HepG2 (cell line): ENCODE measurements around the gene FAM174C. TPM values are rescaled to one million over a fixed set of nuclear protein-coding genes. Genes with fewer than 3 reads are reported as not detected.

ENCODE experiments used
- ARID2 ChIP-seq: sonication (generic); formaldehyde crosslinking; IDR thresholded peaks from 2 replicates; pipeline ENCODE4 v1.8.1; 2022; ENCODE audit warnings: mild to moderate bottlenecking, missing genetic modification reagents, borderline replicate concordance
- ASH2L ChIP-seq: fragments of 300-600, 200-600 bp; sonication (generic); IDR thresholded peaks from 2 replicates; pipeline ENCODE4 v1.7.0; 2017; ENCODE audit warnings: low read depth, mild to moderate bottlenecking, moderate library complexity, mixed read lengths, low read length; ENCODE audit not compliant: insufficient read length
- FOSL1 ChIP-seq: sonication (generic); formaldehyde crosslinking; IDR thresholded peaks from 2 replicates; pipeline ENCODE4 v1.9.0; 2021; ENCODE audit warnings: missing genetic modification reagents, borderline replicate concordance
- GFI1 ChIP-seq: sonication (generic); formaldehyde crosslinking; IDR thresholded peaks from 2 replicates; pipeline ENCODE4 v1.5.0; 2020; ENCODE audit warnings: missing genetic modification reagents, mild to moderate bottlenecking, borderline replicate concordance
- GMEB2 ChIP-seq: IDR thresholded peaks from 2 replicates; pipeline ENCODE4 v1.6.1; 2016; ENCODE audit warnings: missing biosample characterization, missing genetic modification reagents, low read depth
- HMGA1 ChIP-seq: sonication (generic); formaldehyde crosslinking; conservative IDR thresholded peaks from 2 replicates; pipeline ENCODE4 v1.4.0; 2020; ENCODE audit warnings: missing genetic modification reagents
- HNRNPL ChIP-seq: fragments of 200-400 bp; formaldehyde crosslinking; IDR thresholded peaks from 2 replicates; pipeline ENCODE4 v1.6.1; 2017; ENCODE audit warnings: mild to moderate bottlenecking, low read depth, low read length
- MBD4 ChIP-seq: IDR thresholded peaks from 2 replicates; pipeline ENCODE4 v1.6.1; 2012; ENCODE audit warnings: low read length, inconsistent platforms, borderline replicate concordance
- MYNN ChIP-seq: sonication (generic); formaldehyde crosslinking; IDR thresholded peaks from 2 replicates; pipeline ENCODE4 v1.4.0; 2020; ENCODE audit warnings: mild to moderate bottlenecking, low read depth, missing genetic modification reagents
- NFKB2 ChIP-seq: sonication (generic); formaldehyde crosslinking; IDR thresholded peaks from 2 replicates; pipeline ENCODE4 v1.4.0; 2020; ENCODE audit warnings: missing genetic modification reagents, borderline replicate concordance
- PLSCR1 ChIP-seq: sonication (generic); formaldehyde crosslinking; IDR thresholded peaks from 2 replicates; pipeline ENCODE4 v1.5.0; 2020; ENCODE audit warnings: missing genetic modification reagents, mild to moderate bottlenecking, borderline replicate concordance
- PRDM15 ChIP-seq: sonication (generic); formaldehyde crosslinking; IDR thresholded peaks from 2 replicates; pipeline ENCODE4 v1.4.0; 2020; ENCODE audit warnings: missing genetic modification reagents
- RBFOX2 ChIP-seq: fragments of 200-400 bp; formaldehyde crosslinking; IDR thresholded peaks from 2 replicates; pipeline ENCODE4 v1.6.1; 2017; ENCODE audit warnings: low read depth, mild to moderate bottlenecking, low read length
- TGIF2 ChIP-seq: IDR thresholded peaks from 2 replicates; pipeline ENCODE4 v1.6.1; 2016; ENCODE audit warnings: control low read depth, missing compliant biosample characterization
- ZBTB20 ChIP-seq: sonication (generic); formaldehyde crosslinking; IDR thresholded peaks from 2 replicates; pipeline ENCODE4 v1.8.1; 2023; ENCODE audit warnings: missing genetic modification reagents, low read depth, mild to moderate bottlenecking, borderline replicate concordance
- ZNF101 ChIP-seq: sonication (generic); formaldehyde crosslinking; IDR thresholded peaks from 2 replicates; pipeline ENCODE4 v1.4.0; 2020; ENCODE audit warnings: mild to moderate bottlenecking, low read depth, missing genetic modification reagents, borderline replicate concordance
- ZNF251 ChIP-seq: sonication (generic); formaldehyde crosslinking; IDR thresholded peaks from 2 replicates; pipeline ENCODE4 v1.9.0; 2021; ENCODE audit warnings: mild to moderate bottlenecking, missing genetic modification reagents
- ZNF275 ChIP-seq: sonication (generic); formaldehyde crosslinking; IDR thresholded peaks from 2 replicates; pipeline ENCODE4 v1.8.0; 2022; ENCODE audit warnings: missing genetic modification reagents, mild to moderate bottlenecking, inconsistent platforms, borderline replicate concordance
- ZNF564 ChIP-seq: sonication (generic); formaldehyde crosslinking; IDR thresholded peaks from 2 replicates; pipeline ENCODE4 v1.8.1; 2023; ENCODE audit warnings: mild to moderate bottlenecking, missing genetic modification reagents
- ZNF780A ChIP-seq: sonication (generic); formaldehyde crosslinking; IDR thresholded peaks from 2 replicates; pipeline ENCODE4 v1.8.0; 2022; ENCODE audit warnings: mild to moderate bottlenecking, missing genetic modification reagents, moderate library complexity
- ZNF816 ChIP-seq: sonication (generic); formaldehyde crosslinking; IDR thresholded peaks from 2 replicates; pipeline ENCODE4 v1.8.0; 2022; ENCODE audit warnings: missing genetic modification reagents, mild to moderate bottlenecking, borderline replicate concordance
- ZSCAN20 ChIP-seq: sonication (generic); formaldehyde crosslinking; IDR thresholded peaks from 2 replicates; pipeline ENCODE4 v1.4.0; 2020; ENCODE audit warnings: missing genetic modification reagents, mild to moderate bottlenecking, borderline replicate concordance
- polyA plus RNA-seq, 8 experiments: library from polyadenylated mRNA; depleted of rRNA in 3 of 8; stranded (reverse) in 7 of 8; unstranded in 1 of 8; fragments of >200 nt; fragmentation: Illumina TruSeq in 4 of 8; extraction: Trizol in 4 of 8; gene quantifications; 2 replicates each; pipeline versions ENCODE4 v1.2.1 to v1.2.3, GENCODE V29; 2011 to 2016; ENCODE audit warnings: low read depth in 4 of 8, missing spikeins in 1 of 8, mixed read lengths in 1 of 8; ENCODE audit not compliant: insufficient read depth in 1 of 8
- total RNA-seq, 5 experiments: library from RNA; depleted of rRNA; stranded (reverse); fragments of >200 nt; fragmentation: Illumina TruSeq; extraction: Trizol; gene quantifications; 2 replicates each; pipeline ENCODE4 v1.2.3, GENCODE V29; 2016; ENCODE audit warnings: low read depth in 1 of 5

Gene FAM174C
- total and polyA plus RNA-seq, 2 of the 13 experiments (the other 11 are each of a cell fraction or from before 2014, with no cell fraction given): 19.5 to 31.3 TPM

- TF ChIP-seq GMEB2 (CRISPR knock-in tag): no peak
- no peak for TF ChIP-seq PLSCR1 (CRISPR knock-in tag)
- no peak for TF ChIP-seq MYNN (CRISPR knock-in tag)
- no peak for TF ChIP-seq NFKB2 (CRISPR knock-in tag)
- no peak for TF ChIP-seq ZNF780A (CRISPR knock-in tag)
- TF ChIP-seq MBD4: no peak
- TF ChIP-seq ZBTB20 (CRISPR knock-in tag): no peak
- TF ChIP-seq RBFOX2: peak; percentile 79
- peak; percentile 84; the same call in 1 of the 2 replicates for TF ChIP-seq HNRNPL
- no peak for TF ChIP-seq ARID2 (CRISPR knock-in tag)
- no peak for TF ChIP-seq PRDM15
- no peak for TF ChIP-seq ZNF101 (CRISPR knock-in tag)
- TF ChIP-seq ZSCAN20 (CRISPR knock-in tag): no peak
- no peak for TF ChIP-seq HMGA1 (CRISPR knock-in tag)
- no peak for TF ChIP-seq TGIF2 (CRISPR knock-in tag)
- no peak for TF ChIP-seq FOSL1 (CRISPR knock-in tag)
- no peak for TF ChIP-seq ZNF564 (CRISPR knock-in tag)
- TF ChIP-seq ZNF275: peak; percentile 69; the same call in 1 of the 2 replicates
- peak; percentile 86 for TF ChIP-seq ZNF816 (CRISPR knock-in tag)
- TF ChIP-seq ZNF251 (CRISPR knock-in tag): no peak
- TF ChIP-seq GFI1: no peak
- TF ChIP-seq ASH2L: no peak
These were observed 9.0 kb upstream of the FAM174C start (continued) for GRCh38 chr19:1266129-1266915.
